ENCODE results near the gene TRAF4.
A peak's percentile ranks its signal among the peaks of the same experiment; 100 is the strongest.
"Not testable (repeated sequence)": the region's sequence is repeated elsewhere in the genome, so short reads cannot be mapped to it uniquely, and the experiment has no call there.

TRAF4 gene

DNA sequence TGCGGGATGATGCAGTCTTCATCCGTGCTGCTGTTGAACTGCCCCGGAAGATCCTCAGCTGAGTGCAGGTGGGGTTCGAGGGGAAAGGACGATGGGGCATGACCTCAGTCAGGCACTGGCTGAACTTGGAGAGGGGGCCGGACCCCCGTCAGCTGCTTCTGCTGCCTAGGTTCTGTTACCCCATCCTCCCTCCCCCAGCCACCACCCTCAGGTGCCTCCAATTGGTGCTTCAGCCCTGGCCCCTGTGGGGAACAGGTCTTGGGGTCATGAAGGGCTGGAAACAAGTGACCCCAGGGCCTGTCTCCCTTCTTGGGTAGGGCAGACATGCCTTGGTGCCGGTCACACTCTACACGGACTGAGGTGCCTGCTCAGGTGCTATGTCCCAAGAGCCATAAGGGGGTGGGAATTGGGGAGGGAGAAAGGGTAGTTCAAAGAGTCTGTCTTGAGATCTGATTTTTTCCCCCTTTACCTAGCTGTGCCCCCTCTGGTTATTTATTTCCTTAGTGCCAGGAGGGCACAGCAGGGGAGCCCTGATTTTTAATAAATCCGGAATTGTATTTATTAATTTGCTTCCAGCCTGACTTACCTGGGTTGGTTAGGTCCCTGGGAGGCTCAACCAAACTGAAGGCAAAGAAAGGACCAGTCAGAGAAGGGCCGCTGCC is 5.8 kb downstream of the TRAF4 start:
- no peak for DNase-seq

DNA sequence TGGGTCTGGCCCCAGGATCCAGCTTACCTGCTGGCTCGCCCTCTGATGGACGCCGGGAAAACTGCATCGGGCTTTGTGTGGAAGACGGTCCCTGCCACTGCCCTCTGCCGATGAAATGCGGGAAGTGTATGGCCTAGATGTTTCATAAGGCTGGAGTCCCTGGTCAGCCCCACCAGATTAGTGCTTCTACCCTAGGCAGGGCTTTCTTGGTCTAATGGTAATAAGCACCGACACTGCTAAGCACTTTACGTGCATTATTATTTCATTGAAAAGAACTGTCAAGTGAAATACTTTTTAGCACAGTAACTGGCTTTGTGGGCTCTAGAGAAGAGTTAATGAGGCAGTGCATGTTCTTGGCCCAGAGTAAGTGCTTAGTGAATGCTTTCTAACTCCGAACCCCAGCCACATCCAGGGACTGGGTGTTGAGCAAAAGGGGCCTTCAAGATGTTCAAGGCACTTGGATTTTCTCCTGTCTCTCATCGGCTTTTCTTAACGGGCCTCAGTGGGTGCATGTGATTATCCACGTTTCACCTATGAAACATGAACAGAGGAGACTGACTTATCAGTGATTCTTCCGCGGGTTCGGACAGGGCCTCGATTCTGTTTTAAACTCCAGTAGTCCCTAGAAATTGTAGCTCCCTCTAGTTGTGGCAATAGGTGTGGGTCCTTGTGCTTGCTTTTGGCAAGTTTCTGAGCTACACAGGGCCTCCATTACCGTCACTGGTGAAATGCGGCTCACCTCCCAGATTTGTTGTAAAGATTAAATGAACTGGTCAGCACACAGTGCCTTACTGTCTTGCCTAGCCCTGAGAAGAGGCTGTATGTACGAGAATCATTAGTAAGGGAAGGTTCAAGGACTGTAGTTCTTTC is 6.6 kb downstream of the TRAF4 start:
- peak; percentile 87 for DNase-seq

DNA sequence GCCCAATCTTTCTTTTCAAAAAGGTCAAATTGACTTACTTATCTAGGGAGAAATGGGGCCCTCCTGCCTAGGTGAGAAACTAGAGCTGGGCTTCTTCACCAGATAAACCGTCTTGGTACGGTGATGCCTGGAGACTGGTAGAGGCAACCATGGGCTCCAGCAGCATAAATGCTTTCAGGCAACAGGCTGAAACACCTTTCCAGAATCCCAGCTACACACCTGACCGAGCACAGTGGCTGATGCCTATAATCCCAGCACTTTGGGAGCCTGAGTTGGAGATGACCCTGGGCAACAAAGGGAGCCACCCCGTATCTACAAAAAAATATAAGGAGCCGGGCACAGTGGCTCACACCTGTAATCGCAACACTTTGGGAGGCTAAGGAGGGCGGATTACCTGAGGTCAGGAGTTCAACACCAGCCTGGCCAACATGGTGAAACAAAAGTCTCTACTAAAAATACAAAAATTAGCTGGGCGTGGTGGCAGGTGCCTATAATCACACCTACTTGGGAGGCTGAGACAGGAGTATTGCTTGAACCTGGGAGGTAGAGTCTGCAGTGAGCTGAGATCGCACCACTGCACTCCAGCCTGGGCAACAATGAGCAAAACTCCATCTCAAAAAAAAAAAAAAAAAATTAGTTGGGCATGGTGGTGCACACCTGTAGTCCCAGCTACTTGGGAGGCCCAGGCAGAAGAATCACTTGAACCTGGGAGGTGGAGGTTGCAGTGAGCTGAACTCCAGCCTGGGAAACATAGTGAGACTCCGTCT is 8.0 kb downstream of the TRAF4 start:
- no peak for DNase-seq

DNA sequence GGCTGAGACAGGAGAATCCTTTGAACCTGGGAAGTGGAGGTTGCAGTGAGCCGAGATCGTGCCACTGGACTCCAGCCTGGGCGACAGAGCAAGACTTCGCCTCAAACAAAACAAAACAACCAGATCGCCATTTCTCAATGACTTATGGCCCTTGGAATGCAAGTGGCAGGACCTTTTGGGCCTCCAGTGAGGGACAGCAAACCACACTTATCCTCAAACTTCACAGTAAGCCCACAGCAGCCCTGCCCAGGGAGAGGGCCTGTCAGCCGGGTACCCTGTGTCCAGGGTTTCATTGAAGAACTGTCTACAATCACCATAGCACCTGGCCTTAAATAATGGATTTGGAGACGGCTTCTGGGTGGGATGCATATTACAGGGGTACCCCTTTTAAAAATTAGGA is 11.7 kb downstream of the TRAF4 start:
- no peak for DNase-seq

DNA sequence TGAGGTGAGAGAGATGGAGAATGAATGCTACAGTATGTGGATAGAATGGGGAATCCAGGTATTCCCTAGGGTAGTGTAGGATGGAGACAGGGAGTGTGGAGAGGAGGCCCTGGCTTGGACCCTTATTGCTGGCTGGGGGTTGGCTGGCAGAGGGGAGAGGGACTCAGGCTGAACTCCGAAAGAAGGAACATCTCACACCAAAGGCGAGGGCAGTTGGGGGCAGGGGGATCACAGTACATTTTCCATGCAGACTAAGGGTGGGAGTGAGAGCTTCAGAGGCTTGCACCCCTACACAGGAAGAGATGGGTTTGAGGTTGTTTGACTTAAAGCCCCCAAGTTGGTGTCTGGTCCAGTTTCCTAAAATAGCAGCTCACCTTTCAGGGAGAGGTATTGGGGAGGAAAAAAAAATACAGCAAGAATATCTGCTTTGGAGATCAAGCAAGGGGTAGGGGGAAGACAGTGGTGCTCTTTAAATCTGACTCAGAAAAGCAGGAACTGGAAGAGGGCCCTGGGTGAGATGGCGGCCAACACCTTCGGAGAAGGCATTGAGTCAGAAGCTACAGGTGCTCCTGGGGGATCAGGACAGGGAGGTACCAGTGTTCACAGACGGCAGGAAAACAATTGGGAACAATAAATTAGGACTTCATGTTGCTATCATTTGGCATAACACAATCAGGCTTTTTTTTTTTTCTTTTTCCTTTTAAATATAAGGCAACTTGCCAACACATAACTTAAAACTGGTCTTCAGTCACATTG is 12.4 kb downstream of the TRAF4 start:
- no peak for DNase-seq

DNA sequence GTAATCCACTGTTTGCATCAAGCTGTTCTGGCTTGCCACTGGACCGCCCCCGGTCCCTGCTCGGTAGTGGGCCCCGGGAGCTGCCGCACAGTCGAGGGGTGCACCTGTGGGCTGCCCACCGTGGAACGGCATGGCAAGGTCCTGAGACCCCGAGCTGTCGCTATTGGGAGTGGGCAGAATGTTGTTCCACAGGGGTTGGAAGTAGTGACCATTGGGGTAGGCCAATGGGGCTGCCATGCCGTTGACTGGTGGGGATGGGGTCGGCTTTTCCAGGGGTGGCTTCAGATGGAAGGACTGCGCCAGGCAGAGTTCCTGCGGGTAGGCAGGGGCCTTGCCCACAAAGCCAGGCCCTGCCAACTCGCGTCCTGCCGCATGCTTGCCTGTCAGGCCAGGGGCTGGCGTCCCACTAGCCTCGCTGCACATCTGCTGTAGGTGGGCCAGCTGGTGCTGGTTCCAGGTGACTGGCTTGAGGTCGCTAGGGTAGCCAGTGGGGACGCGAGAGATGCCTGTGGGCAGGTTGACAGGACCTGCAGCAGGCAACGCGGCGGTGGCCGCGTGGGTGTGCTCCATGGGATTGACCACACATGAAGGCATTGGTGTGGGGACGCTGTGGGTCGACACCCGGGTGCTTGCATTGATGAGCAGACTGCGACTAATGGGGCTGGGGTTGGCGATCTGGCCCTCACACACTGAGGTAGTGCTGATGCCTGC is 14.8 kb downstream of the TRAF4 start:
- no peak for DNase-seq

DNA sequence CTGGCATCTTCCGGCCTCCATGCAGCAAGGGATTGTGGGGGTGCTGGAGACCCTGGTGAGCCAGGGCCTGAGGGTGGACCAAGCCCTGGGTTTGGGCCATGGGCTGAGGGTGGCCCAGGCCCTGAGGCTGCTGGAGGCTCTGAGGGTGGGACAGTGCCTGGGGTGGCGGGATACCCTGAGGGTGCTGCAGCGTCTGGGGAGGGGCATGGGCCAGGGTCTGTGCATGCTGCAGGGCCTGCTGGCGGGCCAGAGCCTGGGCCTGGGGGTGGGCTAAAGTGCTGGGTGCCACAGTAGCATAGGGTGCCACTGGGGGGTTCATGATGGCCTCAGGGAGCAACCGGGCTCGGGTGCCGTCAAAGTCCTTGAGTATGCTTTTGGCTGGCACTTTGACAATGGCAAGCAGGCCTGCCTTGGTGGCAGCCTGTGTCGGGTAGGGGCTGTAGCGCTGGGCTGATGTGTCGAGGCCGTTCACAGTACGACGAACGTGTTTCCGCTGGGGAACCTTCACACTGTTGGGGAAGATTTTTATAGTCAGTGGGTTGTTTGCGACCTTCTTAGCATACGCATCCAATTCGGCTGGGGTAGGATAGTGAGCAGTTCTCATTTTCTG is 15.6 kb downstream of the TRAF4 start:
- DNase-seq = no peak

DNA sequence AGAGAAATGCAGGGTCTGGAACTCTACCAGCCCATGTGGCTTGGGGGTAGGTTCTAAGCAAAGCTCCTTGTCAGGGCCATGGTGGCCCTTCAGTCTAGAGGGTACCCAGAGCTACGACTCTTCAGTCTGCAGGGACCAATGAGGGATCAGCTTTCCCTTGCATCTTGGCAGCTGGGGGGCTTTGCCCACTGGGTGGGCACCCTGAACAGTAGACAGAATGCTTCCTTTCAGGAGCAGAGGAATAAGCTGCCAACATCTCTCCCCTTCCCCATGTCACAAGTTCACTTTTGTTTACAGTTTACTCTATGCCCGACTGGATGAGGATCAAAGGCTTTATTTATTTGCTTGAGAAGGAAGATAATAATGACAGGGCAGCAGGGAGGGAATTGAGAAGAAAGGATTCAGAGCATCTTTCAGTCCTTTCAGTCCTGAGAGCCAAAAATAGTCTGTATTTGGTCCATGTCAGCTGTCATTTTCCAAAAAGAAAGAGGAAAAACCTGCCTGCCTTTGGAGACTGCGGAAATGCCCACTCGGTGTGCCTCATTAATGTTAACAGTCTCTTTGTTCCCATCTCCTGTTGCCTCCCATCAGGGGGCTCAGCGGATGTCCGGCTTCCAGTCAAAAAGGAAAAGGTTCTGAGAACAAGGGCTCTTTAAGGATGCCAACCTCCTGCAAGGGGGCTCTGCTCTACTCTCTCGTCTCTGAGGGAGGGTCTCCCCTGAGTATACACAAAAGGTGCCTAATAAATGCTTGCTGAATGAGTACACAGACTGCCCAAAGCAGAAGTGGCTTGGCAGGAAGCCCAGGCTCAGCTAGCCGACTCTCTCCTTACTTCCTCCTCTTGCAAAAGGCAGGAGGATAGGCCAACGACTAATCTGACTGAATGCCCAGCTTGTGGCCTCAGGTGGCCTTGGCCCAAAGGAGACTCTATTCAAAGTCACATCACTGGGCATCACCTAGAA is 17.1 kb downstream of the TRAF4 start:
- peak; percentile 60 for DNase-seq

DNA sequence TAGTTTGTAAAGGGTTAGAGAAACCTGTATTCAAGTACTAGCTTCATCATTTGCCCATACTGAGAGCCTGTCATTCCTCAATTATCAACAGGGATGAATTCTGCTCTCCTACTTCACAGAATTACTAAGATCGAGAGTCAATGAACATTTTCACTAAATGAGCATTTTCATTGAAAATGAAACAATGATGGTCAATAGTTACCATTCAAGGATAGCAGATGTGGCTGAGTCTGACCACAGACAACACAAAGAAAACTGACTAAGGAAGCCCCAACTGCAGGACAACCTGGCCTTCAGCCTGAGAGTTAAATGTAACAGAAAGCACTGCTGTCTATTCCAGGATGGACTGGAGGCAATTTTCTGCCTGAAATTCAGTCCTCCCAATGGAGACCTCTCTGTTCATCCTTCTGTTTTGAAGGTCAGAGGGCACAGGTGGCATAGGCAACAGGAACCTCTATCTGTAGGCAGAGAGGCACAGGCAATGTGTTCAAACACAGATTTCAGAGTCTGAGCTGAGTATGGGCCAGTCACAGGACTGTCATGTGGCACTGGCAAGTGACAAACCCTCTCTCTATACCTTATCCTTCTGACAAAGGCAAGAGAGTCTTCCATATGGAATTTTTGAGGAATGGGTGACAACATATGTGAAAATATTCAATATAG is 19.5 kb downstream of the TRAF4 start:
- DNase-seq = no peak

DNA sequence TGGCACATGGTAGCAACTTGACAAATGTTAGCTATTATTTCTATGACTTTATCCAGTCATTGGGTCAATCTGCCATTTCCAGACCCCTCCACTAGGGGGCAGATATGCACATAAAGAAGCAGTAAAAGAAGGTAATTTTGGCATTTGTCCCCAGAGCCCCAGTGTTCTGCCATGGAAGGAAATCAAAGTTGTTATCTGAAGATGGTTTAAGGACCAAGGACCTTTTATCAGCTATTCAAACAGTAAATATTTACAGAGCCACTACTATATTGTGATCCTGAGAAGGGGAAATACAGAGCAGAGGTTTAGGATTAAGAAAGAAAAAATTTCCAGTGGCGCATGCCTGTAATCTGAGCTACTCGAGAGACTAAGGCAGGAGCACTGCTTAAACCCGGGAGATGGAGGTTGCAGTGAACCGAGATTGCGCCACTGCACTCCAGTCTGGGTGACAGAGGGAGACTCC is 20.0 kb downstream of the TRAF4 start:
- peak; percentile 63 for DNase-seq

DNA sequence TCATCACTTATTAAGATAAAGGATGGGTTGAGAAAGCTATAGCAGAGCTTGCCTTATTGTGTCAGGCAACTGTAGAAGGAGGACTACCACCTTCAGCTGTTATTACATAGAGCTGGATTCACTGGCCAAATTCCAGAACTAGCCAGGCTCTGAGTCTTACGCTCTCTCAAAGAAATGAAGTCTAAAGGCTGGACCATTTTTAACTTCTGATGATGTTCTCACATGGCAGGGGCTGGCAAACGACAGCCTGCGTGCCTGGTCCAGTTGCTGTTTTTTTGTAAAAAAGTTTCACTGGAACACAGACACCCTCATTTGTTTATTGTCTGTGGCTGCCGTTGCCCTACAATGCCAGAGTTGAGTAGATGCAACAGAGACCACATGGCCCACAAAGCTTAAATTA is 21.2 kb downstream of the TRAF4 start:
- DNase-seq = no peak

DNA sequence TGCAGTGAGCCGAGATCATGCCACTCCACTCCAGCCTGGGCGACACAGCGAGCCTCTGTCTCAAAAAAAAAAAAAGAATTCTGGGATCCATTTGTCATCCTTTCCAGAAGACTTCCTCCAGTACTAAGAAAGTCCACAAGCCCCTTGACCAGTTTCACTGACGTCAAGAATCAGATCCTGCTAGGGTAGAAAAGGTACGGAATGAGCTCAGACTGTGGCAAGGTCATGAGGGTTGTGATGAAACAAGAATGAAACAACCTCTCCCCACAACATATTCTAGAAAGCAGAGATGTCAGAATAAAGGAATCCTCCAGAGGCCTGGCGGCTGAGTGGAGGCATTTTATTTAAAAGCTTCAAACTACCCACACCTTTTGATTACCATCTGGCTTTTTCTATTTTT is 29.9 kb downstream of the TRAF4 start:
- no peak for DNase-seq

DNA sequence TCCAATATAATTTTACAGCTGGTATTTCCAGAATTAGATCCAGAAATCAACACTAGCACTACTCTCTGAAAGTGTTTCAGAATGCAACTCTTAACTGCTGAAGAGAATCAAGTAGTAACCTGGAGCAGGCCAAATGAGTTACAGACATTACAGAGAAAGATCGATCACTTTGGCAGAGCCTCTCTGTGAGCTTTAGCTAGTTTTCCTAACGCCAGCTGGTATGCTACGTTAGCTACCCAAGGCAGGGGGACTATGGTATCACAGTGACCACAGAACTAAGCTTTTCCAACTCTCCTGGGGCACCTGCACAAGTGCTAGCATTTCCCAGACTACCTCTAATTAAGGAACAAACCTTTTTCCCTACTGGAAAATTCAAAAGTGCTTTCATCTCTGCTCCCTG is 30.4 kb downstream of the TRAF4 start:
- DNase-seq = no peak

DNA sequence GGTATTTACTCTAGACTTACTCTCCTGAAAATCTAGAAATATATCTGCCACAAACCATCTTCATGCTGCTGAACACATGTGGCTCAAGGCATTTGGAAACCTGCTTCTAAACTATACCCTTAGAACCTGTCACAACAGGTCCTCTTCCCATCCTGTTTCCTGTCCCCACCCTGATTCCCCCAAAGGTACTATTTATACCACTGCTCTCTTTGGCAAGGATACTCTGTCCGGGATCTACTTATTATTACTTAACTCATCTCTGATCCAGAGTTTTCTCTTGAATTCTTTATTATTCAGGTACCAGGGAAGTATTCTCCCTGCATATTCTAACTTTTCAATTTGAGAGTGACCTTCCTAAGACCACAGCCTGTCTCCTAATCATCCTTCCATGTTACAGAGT is 33.4 kb downstream of the TRAF4 start:
- no peak for DNase-seq

DNA sequence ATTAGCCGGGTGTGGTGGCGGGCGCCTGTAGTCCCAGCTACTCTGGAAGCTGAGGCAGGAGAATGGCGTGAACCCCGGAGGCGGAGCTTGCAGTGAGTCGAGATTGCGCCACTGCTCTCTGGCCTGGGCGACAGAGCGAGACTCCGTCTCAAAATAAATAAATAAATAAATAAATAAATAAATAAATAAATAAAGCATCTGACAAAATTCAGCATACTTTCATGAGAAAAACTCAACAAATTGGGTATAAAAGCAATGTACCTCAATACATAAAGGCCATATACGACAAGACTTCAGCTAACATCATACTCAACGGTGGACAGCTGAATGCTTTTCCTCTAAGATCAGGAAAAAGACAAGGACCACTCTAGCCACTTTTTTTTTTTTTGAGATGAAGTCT is 35.8 kb downstream of the TRAF4 start:
- not testable (repeated sequence) for DNase-seq

DNA sequence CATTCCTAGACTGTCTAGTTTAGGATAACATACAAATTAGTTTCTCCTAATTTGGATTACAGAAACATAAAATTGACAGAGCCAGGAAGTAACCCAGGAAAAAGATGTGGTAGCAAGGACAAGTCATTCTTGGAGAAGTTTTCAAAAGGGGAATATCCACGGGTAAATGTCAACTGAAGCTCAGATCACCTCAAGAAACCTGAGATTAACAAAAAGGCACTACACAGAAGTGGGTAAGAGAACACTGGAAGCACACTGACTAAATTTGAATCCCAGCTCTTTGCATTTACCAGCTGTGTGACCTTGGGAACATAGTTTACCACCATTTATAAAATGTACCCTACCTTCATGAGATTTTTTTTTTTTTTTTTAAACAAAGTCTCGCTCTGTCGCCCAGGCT is 39.4 kb downstream of the TRAF4 start:
- no peak for DNase-seq

DNA sequence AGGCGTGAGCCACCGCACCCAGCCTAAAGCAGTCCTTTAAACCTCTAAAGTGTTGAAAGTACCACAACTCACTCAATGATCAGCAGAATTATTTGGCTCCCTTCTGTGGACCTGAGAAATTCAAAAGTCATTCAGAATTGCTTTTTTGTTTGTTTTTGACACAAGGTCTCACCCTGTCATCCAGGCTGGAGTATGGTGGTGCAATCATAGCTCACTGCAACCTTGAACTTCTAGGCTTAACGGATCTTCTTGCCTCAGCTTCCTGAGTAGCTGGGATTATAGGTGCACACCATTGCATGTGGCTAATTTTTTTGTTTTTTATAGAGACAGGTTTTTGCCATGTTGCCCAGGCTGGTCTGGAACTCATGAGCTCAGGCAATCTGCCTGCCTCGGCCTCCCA is 44.3 kb downstream of the TRAF4 start:
- no peak for DNase-seq

DNA sequence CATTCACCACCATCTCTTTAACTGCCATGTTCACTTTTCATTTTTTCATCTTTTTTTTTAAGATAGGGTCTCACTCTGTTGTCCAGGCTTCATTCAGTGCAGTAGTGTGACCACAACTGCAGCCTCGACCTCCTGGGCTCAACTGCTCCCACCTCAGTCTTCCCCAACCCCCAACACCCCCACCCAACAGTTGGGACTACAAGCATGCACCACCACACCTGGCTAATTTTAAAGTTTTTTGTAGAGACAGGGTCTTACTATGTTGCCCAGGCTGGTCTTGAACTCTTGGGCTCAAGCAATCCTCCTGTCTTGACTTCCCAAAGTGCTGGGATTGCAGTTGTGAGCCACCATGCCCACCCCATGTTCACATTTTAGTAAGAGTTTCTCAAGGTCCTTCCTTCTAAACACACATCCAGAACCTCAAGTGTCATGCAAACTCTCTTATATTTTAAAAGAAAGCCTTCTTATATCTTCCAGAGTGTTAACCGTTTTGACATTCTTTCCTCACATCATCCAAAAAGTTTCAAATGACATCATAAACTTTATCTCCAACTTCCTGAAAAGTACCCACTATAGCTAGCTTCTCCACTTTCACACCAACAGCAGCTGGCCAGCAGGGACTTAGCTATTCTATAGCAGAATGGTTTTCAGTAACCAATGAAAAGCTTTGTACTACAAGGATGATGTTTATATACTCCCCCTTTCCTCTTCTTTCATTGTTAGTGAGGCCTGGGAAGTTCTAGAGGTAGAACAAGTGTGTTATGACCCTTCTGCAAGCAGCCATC is 49.3 kb downstream of the TRAF4 start:
- DNase-seq = no peak

DNA sequence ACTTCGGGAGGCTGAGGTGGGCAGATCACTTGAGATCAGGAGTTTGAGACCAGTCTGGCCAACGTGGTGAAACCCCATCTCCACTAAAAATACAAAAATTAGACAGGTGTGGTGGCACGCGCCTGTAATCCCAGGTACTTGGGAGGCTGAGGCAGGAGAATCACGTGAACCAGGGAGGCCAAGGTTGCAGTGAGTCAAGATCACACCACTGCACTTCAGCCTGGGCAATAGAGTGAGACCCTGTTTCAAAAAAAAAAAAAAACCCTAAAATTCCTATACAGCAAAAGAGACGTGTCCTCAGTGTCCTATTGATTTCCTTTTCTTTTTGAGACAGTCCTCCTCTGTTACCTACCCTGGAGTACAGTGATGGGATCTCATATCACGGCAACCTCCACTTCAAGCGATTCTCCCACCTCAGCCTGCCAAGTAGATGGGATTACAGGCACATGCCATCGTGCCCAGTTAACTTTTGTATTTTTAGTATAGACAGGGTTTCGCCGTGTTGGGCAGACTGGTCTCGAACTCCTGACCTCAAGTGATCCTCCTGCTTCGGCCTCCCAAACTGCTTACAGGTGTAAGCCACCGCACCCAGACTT is 51.1 kb downstream of the TRAF4 start:
- DNase-seq = not testable (repeated sequence)

All from NCI-H146 (cell line).